Myocyte (in vitro differentiated cells): ENCODE measurements around the gene KDM5C. TPM values are rescaled to one million over a fixed set of nuclear protein-coding genes. Genes with fewer than 3 reads are reported as not detected.
A peak's percentile ranks its signal among the peaks of the same experiment; 100 is the strongest.

ENCODE experiments used
- DNase-seq: peaks from one replicate; pipeline ENCODE4 v3.0.0-alpha.2; 2012; ENCODE audit warnings: low read depth
- polyA plus RNA-seq: library from polyadenylated mRNA; unstranded; fragments of >200 nt; gene quantifications from one replicate; pipeline ENCODE4 v1.2.1, GENCODE V29; 2012; ENCODE audit warnings: missing spikeins
- total RNA-seq: library from RNA; depleted of rRNA; stranded (reverse); fragments of >200 nt; gene quantifications from 2 replicates; pipeline ENCODE4 v1.2.3, GENCODE V29; 2014

The KDM5C gene
- total RNA-seq, result 71.4 and 88.3 TPM in 2 replicates
- polyA plus RNA-seq, result 50.3 TPM

DNA sequence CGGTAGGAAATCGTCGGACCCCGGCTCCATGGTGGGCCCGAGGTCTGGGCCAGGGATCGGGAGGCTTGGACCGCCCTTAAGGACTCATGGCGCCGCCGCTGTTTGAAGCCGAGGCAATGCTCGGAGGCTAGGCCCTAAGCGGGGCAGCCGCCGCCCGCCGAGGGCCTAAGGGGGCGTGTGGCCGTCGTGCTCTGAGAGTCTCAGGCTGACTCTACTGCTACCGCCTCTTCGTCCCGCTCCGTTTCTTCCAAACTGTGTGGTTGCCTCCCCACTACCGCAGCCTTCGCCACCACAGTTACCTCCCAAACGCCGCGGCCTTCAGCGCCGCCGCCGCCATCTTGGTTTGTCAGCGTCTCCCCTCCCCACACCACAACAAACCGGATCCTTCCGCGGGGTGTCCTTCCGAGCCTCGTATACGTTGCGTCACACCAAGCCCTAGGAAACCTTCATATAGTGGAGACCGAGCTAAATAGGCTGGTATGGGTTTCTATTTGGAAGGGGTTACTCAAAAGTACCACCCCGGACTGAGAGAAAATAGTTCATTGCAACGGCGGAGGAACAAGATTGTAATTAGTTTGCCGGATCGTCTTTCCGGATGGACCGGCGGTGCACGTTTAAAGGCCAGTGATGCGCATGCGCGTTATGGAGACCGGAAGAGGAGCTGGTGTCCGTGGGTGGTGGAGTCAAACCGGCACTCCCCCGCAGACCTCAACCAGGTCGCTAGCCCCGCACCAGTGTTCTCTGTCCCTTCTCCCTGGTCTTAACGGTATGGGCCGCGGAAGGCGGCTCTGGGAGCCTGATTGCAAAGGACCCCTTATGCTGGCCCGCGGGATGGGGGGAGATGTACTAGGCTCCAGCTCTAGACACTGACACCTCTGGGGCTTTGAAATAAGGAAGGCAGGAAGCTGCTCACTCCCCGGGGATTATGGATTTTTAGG is at the start of gene KDM5C:
TSS of gene KDM5C (minus strand) at position 348 of the 938 bp plus-strand sequence. CDS start at position 30, 318 bp downstream.
- peak; percentile 92 for DNase-seq

DNA sequence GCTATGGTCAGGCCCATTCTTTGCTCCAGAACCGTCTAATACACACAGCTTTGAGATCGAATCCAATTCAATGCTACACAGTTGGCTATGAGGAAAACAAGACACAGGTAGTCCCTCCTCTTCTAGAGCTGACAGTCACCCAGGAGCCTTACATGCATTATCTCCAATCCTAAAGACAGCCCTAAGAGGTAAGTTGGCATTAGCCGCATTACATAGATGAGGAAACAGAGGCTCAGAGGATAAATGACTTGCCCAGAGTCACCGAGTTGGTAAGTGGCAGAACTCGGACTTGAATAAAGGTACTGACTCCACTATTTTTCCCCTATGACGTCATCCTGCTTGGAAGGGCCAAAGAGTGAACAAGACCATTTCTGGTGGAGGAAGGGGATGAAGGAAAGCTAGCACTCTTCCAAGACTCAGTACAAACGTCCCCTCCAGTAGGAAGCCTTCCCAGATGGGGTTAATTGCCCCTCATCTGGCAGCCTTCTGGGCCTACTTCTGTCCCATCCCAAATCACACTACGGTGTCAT is 47.9 kb upstream of the KDM5C start:
- DNase-seq, result no peak

DNA sequence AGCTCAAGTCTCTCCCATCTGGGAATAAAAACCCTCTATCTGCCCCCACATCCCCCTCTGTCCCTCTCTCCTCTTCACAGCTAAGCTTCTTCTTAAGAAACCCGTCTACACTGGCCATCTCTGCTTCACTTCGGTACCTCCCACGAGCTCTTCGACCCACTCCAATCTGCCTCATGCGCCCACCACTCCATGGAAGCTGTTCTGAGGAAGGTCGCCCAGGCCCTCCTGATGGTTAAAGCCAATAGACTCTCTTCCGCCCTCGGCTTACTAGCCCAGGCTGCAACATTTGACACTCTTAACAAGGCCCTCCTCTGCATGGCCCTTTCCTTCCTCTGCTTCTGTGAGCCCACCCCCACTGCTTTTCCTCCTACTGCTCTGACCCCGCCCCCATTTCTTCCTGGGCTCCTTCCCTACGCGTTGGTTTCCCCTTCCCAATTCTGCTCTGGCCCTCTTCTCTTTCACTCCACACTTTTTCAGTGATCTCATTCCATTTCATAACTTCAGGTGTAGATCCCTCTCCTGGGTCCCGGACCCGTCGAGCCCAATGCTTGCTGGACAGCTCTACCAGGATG is 44.6 kb upstream of the KDM5C start:
- DNase-seq, result no peak

DNA sequence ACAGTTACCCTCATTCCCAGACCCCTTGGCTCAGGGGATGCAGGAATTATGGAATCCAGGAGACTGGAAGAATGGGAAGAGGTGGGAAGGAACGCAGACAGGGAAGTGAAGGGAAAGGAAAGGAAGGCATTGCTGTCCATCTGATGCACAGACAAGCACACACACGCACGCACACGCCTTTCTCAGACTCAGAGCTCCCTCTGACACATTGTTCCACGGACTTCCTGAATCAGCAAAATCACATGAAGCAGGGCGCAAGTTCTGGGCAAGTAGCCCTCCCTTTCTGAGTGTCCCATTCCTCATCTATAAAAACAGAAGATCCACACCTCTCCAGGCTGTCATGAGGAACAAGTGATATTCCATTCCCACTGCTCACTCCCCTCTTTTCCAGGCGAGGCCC is 43.2 kb upstream of the KDM5C start:
- no peak for DNase-seq

DNA sequence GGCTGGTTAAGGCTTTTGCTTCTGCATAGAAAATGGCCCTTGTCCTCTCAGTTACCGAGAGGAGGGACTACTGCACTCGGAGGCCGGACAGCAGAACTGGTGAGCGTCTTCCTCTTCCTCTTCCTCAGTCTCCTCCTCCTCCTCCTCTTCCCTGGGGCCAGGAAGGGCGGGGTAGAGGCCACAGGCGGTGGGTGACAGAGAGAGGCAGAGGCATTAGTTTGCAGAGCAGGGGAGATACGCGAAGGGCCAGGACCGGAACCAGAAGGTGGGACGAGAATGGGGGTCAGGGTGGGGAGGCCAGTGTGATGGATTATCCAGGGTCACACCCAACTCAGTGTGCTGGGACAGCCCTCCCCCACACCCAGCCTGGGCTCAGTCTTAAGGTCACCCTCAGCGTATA is 41.9 kb upstream of the KDM5C start:
- no peak for DNase-seq

DNA sequence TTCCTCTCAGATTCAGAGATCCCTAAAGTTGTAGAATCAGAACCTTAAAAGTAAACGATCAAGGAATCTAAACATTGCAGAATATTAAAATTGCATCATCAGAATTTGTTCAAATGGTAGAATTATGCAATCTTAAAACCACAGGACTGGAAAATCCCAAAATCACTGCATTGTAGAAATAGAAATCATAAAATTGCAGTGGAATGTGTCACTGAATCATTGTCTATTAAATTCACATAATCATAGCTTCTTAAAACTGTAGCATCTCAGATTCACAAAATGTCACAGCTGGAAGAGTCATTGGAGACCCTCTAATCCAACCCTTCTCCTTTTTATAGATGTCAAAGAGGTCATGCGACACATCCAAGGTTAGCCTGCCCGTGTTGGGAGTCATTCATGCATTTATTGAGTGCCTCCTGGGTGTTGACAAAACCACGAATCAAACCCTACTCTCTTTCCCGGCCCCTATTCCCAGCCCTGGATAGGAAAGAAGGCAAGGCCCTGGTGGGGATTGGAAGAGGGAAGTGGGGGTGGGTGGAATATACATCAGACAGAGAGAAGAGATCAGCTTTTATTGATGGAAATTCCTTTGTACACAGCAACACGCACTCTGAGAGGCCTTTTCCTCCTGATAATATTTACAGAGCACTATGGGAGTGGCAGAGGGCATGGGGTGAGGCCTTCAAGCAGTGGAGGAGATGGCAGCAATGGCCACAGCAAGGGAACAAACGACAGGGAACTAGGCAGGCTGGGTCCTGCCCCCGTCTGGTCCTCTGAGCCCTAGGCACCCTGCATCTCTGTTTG is 41.0 kb upstream of the KDM5C start:
- peak; percentile 13 for DNase-seq

DNA sequence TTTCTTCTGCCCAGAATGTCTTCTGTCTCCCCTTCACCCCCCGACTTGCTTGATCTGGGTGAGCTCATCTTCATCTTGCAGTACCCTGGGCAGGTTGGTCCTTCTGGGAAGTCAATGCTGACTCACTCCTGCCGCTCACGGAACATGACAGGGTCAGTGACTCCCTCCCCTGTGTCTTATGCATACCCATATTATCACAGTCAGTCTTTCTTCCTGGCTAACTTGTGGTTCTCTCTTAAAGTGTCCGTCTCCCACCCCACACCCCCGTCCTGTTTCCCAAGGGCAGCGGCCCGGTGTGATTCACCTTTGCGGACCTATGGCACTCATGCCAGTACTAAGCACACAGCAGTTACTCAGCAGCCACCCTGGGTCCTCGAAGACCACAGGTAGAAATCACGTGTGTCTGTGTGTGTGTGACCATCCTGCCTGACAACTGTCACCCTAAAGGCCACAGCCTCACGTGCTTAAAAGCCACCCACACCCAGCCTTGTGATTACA is 38.6 kb upstream of the KDM5C start:
- DNase-seq, result peak; percentile 14

DNA sequence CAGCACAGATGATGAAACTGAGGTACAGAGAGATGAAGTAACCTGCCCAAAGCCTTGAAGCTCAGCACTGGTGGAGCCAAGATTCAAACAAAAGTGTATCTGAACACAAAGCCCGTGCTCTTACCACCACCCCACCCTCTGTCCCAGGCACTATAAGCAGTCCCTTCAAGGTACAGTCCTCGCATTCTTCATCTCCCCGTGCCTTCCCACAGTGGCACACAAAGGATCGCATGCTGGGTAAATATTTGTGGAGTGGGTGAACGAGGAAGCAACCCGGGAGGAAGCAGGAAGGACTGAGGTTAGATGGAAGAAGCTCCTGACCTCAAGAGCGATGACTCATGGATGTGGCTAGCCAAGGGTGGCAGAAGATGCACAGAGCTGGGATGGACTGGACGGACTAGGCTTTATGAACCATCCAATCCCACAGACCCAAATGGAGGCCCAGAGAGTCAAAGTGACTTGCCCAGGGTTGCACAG is 37.9 kb upstream of the KDM5C start:
- DNase-seq, result peak; percentile 70

DNA sequence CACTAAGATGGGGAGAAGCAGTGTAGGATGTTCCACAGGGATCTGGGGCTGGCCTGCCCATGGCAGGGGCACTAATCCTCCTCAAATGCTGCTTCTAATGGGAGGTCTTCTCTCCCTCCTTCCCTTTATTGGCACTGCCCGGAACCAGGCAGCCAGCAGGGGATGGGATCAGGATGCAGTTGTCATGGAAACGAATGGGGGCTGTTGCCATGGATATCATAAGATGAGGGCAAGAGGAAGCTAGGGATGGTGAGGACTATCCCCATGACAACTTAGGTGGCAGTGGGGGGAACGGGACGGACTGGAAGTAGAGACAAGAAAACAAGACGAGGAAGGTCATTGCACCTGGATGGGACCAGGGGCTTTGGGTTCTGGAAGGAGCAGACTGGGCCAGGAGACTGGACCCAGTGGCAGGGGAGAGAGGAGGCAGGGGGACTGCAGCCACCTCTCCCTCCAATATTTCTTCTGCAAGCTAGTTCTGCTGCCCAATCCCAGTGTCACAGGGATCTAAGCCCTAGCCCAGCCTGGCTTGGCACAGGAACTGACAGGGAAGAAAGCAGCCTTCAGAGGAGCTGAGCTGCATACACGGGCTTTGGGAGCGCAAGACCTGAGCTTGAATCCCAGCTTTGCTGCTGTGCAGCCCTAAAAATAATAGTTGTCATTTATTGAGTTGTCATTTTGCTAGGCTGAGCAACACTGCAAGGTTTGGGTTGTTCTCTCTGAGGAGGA is 37.3 kb upstream of the KDM5C start:
- no peak for DNase-seq

DNA sequence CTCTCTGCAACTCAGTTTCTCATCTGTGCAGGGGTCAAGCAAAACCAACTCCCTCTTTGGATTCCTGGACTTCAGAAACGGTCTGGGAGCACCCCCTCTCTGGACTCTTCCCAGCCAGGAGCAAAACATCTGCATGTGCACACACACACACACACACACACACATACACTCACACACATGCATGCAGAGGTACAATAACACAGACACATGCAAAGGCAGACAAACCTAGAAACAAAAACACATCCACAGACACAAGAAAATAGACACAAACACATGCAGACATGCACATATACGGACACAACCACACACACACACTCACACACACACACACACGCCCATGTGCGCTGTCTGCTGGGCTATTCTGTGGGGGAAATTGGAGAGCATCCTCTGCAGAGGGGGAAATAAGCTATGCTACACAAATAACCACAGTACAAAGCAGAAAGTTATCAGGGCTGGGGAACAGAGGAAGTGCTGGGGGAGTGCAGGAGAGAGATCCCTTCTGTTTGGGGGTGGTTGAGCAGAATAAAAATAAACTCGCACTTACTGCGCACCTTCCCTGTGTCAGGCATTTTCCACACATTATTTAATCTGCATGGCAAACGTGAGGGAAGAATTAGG is 36.5 kb upstream of the KDM5C start:
- no peak for DNase-seq

DNA sequence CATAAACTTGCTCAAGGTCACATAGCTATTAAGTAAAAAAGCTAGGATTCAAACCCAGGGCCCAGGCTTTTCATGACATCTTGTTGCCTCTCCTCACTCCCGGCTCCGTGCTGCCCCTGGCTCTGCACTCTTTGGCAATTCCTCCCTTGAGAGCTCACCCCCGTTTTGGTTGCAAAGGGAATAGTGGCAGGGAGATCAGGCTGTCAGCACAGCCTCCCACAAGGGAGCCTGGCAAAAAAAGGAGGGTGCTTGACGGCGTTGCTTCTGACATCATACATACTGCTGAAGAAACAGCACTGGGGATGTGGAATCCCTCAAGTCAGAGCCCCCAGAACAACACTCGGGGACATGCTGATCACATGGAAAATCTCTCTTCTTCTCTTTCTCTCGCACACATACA is 35.8 kb upstream of the KDM5C start:
- DNase-seq, result no peak

DNA sequence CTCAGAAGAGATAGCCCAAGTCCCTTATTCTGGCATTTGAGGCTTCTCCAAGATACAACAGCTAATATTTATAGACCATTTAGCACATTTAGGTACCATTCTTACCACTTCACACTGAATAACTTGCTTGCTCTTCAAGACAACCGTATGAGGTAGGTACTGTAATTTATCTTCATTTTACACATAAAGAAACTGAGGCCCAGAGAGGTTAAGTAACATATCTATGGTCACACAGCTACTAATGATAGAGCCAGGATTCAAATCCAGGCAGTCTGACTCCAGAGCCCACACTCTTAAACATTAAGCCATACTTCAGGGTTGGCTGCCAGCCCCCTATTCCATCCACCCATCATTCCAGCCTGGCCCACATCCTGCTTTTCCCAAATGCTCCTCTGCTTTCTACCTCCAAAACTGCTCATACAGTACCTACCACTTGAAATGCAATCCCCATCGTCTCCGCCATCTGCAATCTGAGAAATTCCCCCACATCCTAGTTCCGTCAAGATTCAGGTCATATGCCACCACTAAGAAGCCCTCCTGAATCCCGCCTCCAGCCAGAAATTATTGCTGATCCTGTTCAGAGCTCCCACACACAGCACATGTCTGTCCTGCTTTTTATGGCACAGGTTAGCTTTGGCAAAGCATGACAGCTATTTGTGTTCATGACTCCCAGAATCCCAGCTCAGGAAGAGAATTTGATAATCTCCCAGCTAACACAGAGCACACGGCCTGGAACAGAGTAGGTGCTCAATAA is 32.8 kb upstream of the KDM5C start:
- DNase-seq, result no peak

DNA sequence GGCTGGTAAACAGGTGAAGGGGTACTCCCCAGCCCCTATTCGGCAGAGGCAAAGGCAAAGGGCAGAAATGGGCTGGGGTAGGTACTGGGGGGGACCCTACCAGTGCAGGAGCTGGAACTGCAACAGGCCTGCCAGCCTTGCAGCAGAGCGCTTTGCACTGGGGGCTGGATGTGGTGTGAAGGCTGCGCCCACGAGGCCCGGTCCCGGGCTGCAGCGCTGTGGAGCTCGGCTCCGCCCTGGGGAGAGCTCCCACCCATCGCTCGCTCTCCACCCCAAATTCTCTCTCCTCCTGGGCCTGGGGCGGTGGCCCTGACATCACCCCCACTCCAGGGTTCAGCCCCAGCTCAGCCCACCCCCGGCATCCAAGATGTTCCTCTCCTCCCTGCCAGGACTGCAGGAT is 32.2 kb upstream of the KDM5C start:
- DNase-seq, result no peak

DNA sequence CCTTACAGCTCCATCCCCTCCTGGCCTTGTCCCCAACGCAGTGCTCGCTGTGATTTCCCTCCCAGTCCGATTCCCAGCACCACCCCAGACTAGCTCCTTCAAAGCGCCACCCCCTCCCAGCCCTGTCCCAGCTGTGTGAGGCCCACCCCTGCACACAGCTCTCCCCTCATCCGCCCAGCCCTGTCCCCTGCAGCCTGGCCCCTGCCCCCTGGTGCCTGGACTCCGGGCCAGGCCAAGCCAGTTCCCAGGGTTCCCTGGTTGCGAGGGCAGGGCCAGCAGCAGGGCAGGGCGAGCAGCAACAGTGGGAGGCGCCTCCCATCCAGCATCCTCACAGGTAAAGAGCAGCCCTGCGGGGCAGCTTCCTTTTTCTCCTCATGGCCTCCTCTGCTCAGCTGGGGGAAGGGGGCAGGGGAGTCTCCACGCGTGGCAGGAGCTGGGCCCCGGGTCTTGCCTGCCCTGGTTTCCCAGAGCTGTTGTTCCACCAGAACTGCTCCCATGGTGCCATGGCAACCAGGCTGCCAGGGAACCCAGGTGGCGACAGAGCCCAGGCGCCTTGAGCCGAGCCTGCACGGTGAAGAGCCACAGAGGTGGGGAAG is 31.5 kb upstream of the KDM5C start:
- DNase-seq, result no peak

DNA sequence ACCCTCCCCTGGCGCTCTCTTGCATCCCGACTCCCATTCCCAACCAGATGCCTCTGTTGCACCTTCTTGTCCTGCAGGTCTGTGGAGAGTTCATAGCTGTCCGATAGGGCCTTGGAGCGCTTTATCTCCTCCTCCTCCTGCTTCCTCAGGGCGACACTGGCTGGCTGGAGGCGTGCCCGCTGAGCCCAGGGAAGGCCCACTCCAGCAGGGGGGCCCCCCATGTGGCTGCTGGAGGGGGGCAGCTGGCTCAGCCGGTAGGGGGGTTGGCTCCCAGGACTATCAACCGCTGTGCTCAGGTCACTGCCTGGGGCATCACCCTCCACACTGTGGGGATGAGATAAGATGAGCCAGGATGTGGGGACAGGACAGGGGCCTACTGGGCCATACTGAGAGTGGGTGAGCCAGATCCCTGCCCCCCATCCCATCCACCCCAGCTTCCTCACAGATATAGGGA is 30.8 kb upstream of the KDM5C start:
- no peak for DNase-seq

DNA sequence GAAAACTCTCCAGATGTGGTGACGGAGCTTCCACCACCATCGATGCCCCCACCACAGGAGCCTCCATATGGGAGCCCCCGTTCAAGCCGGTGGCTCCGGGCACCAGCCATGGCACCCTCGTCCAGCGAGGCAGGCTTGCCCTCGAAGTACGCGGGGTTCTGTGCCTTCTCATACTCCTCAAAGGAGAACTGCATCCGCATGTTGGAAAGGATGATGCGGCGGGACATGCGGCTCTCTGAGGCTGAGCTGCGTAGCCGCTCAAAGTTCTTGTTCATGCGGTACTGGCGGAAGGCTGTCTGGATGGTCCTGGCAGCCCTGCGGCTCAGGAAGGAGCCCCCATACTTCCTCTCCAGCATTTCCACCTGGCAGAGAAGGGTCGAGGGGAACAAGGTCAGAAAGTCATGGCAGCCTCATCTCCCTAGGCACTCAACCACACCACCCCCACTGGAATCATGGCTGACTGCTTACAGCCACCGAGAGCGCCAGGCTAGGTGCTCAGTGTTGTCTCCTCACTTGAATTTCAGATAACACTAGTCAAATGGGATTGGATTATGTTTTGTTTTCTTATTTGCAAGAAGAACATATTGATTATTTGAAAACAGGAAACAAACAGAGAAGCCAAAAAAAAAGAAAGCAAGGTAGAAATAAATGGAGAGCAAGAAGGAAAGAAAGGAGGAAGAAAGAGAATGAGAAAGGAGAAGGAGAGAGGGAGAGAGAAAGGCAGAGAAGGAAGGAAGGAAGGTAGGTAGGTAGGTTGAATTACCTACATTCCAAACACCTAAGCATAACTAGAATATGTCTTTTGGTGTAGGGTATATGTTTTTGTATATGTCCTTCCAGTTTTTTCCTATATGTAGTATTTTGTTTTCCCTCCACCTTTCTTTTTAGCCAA is 29.8 kb upstream of the KDM5C start:
- no peak for DNase-seq

DNA sequence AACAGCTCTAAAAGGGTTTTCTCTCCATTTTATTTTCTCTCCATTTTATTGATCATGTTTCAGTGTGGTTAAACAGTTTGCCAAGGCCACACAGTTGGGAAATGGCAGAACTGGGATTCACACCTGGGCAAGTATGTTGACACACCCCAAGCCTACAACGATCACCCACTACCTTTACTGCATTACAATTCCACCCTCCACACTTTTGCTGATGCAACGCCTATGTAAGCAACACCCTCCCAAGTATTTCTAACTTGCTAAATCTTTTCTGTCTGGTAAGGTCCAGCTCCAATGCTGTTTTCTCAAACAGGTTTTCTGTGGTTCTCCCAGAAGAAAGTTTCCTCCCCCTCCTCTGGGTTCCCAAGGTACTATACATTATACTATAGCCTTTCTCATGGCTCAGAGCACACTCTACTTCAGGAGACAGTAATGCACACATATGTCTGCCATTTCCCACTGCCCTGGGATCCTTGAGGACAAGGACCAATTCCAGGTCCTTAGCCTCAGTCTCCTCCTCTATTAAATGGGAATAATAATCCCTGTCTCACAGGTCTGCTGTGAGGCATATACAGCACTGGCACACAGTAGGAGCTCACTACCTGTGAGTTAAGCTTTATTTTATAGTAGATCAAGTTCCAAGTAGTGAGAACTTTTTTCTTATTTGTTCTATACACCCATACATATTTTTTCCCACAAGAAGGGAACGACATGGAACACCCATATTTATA is 28.4 kb upstream of the KDM5C start:
- no peak for DNase-seq
